SIG-M5 (cell line): ENCODE measurements around the gene CYP27B1.
"Not testable (repeated sequence)": the region's sequence is repeated elsewhere in the genome, so short reads cannot be mapped to it uniquely, and the experiment has no call there.

Experiments used
- DNase-seq: peaks from one replicate; lab custom pipeline; 2025; lab: John Stamatoyannopoulos, UW

The CYP27B1 gene

DNA sequence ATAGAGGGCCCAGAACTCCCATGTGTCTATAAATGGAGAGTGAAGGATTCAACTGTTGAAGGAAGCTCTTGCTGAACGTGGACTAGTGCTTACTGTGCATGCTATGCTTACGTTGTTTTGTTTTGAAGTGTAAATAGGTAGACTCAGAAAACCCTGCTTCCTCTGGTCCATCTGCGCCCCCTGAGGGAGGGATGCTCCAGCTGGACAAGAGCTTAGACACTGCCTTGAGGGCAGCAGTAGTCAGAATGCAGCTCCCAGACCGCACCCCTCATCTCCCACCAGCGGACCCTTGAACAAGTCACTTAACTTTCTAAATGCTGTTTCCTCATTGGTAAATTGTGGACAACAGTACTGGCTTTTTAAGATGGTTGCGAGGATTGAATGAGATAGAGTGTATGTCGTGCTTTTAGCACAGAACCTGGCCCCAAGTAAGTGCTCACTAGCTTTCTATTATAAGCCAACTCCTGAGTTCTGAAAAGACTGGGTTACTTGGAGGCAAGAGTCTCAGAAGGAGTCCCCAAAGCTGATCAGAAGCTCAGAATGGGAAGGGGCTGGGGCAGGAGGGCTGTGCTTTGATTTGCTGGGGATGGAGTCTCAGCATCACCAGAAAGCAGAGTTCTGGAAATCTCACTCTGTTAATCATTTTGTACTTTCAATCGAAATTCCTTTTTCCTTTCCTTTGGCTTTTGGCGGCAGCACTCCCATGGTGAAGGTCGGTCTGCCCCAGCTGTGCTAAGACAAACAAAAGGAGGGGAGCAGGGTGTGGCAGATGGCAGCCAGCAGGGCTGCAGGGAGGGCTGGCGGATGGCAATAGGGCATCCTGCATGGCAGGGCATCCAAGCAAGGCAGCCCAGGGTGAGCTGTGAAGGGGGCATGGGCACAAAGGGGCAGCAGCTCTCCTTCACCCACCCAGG, 43.9 kb downstream of the CYP27B1 start:
- DNase-seq, result no peak

DNA sequence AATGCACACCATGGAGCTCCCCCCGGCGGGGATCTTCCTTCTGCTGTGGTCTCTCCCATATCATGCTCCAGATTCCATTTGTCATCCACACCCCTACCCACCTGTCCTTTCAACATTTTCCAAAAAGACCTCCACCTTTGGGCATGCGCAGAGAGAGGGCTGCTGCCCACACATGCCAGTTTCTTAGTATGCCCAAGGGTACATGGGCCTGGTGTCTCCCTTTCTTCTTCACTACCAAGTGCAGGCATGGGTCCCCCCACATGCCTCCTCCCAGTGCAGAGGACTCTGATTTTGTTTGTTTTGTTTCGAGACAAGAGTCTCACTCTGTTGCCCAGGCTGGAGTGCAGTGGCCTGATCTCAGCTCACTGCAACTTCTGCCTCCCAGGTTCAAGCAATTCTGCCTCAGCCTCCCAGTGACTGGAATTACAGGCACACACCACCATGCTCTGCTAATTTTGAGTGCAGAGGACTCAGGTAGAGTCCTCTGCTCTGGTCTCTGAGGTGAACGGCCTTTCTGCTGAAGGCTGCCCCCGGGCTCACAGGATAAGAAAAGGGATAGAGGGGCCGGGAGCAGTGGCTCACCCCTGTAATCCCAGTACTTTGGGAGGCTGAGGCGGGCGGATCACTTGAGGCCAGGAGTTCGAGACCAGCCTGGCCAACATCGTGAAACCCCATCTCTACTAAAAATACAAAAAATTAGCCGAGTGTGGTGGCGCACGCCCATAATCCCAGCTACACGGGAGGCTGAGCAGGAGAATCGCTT, 44.9 kb downstream of the CYP27B1 start:
- DNase-seq, result not testable (repeated sequence)

DNA sequence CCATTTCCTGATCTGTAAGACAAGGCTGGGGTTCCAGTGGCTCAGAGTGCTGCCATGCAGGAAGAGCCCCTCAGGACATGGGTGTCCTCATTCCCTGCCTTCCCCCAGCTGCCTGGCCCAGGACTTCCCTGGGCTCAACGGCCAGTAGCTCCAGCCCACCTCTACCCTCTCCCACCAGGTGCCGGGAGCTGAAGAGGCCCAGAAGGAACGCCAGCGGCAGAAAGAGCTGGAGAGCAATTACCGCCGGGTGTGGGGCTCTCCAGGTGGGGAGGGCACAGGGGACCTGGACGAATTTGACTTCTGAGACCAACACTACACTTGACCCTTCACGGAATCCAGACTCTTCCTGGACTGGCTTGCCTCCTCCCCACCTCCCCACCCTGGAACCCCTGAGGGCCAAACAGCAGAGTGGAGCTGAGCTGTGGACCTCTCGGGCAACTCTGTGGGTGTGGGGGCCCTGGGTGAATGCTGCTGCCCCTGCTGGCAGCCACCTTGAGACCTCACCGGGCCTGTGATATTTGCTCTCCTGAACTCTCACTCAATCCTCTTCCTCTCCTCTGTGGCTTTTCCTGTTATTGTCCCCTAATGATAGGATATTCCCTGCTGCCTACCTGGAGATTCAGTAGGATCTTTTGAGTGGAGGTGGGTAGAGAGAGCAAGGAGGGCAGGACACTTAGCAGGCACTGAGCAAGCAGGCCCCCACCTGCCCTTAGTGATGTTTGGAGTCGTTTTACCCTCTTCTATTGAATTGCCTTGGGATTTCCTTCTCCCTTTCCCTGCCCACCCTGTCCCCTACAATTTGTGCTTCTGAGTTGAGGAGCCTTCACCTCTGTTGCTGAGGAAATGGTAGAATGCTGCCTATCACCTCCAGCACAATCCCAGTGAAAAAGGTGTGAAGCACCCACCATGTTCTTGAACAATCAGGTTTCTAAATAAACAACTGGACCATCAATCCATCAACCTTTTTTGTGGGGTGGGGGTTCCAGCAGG, 46.0 kb downstream of the CYP27B1 start:
- DNase-seq, result no peak

DNA sequence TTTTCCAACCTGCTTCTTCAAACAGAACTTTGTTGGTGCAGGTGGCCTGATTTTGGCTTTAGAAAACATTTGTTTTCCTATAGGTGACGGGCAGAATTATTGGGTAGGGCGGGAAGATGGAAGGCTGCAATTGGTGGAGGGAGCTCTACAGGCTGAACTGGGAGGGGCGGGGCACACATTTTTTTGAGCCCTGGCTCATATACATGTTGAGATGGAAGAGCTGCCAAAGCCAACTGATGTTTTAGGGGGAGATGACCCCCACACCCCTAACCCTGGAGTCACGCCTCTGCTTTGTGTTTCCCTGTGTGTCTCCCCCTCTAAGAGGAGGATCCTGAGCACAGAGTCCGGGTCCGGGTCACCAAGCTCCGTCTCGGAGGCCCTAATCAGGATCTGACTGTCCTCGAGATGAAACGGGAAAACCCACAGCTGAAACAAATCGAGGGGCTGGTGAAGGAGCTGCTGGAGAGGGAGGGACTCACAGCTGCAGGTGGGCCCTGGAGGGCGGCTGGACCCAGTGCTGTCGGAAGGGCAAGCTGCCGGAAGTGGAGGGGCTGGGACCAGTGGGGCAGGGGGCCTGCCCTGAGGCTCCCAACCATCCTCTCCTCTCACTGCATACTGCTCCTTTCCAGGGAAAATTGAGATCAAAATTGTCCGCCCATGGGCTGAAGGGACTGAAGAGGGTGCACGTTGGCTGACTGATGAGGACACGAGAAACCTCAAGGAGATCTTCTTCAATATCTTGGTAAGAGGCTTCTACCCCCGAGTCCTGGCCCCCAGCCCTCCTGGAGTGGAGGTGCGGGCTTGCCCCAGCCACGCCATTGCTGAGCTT, 46.9 kb downstream of the CYP27B1 start:
- DNase-seq, result no peak

DNA sequence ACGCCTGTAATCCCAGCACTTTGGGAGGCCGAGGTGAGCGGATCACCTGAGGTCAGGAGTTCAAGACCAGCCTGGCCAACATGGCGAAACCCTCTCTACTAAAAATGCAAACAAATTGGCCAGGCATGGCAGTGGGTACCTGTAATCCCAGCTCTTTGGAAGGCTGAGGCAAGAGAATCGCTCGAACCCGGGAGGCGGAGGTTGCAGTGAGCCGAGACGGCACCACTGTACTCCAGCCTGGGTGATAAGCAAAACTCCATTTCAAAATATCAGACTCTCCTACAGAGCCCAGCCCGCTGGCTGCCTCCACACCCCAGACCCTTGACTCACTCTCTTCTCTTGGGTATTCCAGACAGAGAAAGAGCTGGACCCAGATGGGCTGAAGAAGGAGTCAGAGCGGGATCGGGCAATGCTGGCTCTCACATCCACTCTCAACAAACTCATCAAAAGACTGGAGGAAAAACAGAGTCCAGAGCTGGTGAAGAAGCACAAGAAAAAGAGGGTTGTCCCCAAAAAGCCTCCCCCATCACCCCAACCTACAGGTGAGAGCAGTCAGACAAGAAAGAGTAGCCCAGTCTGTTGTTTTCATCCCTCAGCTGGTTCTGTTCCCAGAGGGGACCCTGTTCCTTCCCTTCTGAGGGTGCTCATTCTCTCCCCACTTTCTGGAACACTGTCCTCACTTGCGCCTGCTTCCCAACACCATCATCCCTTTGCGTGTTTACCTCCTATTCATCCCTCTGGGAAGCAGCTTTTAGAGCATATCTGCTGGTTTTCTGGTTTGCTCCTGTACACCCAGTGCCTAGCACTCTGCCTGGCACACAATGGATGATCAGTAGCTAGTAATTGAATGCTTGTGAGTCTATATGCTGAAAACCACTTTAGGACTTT, 48.0 kb downstream of the CYP27B1 start:
- DNase-seq, result no peak

DNA sequence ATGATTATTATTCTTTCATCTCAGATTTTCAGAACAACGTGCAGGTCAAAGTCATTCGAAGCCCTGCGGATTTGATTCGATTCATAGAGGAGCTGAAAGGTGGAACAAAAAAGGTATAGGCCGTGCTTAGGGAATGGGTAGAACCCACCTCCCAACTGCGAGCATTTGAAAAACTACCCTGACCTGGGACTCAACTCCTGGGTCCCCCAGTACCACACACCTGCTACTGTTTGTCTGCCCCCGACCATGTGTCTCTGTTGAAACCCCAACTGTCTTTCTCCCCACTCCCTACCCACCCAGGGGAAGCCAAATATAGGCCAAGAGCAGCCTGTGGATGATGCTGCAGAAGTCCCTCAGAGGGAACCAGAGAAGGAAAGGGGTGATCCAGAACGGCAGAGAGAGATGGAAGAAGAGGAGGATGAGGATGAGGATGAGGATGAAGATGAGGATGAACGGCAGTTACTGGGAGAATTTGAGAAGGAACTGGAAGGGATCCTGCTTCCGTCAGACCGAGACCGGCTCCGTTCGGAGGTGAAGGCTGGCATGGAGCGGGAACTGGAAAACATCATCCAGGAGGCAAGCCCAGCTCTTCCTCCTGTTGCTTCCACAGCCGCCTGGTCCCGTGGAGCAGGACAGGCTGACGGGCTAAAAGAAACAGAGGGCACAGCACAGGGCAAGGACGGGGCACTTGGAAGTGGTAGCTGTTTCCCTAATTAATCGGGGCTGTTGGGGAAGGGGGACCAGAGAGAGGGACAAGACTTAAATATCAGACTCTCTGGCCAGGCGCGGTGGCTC, 48.8 kb downstream of the CYP27B1 start:
- no peak for DNase-seq

DNA sequence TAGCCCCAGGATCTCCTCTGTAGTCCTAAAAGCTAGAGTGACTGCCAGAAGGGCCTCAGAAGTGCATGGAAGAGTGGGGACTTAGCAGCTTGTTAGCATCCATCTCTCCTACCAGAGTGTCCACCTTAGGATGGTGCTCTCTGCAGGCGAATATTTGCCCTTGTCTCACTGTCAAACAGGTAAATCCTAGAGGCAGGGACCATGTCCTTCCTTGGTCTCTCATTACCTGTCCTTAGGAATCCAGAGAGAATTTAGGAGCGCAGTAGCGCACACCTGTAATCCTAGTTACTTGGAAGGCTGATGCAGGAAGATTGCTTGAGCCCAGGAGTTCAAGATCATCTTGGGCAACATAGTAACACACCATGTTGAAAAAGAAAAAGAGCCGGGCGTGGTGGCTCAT, 49.7 kb downstream of the CYP27B1 start:
- no peak for DNase-seq

DNA sequence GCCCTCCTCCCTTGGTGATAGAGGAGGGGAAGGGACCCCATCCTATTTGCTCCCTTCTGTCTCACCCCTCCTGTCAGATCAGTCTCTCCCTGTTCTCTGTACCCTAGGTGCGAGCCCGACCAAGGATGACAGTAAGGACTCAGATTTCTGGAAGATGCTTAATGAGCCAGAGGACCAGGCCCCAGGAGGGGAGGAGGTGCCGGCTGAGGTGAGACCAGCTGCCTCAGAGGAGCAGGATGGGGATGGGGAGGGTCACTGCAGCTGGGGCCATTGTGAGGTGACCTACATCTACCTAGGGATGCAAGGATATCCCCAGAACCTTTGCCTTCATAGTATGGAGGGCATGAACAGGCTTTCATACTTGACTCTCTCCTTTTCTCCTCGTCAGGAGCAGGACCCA, 50.6 kb downstream of the CYP27B1 start:
- DNase-seq, result no peak

DNA sequence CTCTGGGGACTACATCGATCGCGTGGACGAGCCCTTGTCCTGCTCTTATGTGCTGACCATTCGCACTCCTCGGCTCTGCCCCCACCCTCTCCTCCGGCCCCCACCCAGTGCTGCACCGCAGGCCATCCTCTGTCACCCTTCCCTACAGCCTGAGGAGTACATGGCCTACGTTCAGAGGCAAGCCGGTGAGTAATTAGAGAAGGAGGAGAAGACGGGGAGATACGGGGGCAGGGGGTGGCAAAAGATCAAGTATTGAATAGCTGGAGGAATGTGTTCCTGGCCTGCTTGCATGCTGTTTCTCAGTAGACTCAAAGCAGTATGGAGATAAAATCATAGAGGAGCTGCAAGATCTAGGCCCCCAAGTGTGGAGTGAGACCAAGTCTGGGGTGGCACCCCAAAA, 51.1 kb downstream of the CYP27B1 start:
- DNase-seq, result no peak

DNA sequence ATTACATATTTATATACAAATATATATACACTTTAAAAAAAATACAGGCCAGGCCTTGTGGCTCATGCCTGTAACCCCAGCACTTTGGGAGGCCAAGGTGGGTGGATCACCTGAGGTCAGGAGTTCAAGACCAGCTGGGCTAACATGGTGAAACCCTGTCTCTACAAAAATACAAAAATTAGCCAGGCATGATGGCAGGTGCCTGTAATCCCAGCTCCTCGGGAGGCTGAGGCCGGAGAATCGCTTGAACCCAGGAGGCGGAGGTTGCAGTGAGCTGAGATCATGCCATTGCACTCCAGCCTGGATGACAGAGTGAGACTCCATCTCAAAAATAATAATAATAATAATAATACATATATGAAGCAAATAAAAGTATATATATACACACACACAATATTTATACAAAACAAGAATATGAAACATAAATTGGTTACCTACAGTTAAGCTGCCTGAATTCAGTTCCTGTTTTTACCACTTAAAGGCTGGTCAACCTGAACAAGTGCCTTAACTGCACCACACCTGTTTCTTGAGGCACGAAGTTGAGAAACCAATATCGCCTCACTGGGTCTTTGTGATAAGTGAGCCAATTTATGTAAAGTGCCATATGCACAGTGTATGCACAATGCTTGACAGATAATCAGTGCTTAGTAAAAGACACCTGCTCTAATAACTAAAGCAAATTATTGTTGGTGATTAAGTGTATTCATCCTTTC, 51.7 kb downstream of the CYP27B1 start:
- not testable (repeated sequence) for DNase-seq

DNA sequence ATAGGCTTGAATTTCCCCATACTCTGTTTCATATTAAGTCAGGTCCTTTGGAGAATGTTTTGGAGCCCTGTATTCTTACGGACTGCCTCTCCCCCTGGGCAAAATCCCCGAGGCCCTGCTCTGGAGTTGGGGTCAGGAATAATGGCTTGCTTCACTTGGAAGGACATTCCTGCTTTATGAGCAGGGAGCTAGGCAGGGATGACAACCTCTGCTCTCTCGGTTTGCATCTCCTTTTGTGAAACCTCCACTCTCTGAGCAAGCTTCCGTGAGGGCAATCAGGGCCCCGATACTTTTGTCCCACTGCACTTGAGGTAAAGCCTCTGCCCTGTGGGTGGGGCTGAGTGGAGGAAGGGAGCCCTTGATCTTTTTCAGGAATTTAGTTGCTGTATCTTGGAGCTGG, 53.7 kb downstream of the CYP27B1 start:
- no peak for DNase-seq

DNA sequence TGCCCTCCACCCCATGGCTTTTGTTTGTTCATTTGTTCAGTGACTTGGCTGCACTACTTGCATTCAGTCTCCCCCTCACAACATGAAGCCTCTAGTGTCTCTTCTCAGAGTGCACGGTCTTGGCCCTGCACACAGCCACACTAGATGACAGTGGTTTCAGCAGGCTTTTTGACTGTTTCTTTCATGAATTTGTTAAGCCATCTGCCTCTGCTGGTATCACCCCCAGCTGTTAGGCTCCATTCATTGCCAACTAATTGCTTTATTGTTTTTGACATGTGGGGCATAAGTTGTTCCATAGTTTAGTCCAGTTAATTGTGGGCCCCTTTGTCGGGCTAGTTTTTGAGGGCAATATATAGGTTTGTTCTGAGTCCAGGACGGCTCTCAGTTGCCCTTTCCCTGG, 54.2 kb downstream of the CYP27B1 start:
- no peak for DNase-seq
